Fibroblast of skin of back (primary cell): ENCODE results near the gene SNCA.

Source experiments
- DNase-seq: peaks from one replicate; pipeline ENCODE4 v3.0.0-alpha.2; 2013

The SNCA gene

DNA sequence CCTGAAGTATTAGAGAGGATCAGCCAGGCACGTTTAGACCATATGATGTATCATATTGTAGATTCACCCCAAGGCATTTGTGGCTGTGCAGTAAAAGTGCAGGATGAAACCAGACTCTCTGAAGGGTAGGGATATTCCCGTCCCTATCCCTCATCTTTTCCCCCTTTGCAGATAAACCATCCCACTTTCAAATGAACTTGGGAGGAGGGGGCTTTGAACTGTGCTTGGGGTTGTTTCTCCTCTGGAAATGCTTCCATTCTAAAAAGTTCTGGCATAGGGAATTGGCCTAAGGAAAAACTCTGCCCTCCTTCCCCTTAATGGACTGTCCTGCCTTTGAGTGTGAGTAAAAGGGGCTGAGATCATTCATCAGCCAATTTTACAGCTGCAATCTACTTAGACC is 23.8 kb downstream of the SNCA start:
- DNase-seq = no peak

DNA sequence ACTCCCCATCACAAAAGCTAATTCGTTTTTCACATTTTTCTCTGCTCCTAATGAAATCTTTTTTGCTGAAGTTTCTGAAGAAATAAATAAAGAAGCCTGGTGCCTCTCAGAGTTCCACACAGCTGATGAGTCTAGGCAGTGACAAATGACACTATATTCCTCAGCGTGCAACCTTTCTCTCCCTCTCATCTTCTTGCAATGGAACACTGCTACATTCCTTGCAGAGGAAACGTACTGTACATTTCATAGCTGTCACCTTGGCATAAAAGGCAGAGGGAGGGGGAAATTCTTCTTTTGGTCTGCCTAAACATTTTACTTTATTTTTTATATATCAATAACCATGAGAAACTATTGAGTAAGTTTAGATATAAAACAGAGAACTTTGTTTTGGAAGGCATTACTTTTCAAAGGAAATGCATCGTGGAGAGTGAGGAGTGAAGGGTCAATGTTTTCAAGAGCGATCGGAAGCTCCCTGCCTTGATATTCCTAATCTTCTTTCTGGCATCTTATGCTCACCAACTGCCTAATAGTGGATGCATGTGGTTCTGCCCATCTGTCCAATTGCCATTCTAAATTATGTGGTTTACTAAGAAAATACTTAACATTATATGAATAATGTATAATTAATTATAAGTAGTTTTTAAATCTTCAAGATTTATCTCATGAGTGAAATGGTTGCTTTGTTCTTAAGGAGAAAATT is 29.4 kb downstream of the SNCA start:
- no peak for DNase-seq

DNA sequence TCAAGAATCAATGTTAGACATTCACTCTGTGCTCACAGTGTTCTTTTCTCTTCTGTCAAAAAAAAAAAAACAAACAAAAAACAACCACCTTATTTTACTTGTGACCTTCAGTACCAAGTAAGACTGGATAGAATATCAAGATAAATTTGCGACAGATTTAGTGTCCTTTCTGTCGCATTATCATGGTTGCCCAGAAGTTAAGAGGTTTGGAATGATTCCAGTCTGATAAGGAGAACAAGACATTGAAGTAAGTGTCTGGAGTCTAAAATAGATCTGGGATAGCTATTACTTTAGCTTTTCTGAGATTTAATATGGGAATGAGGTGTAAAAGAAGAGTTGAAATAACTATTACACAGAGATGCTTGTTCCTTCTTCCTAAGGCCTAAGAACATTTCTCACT is 31.7 kb downstream of the SNCA start:
- DNase-seq = no peak

DNA sequence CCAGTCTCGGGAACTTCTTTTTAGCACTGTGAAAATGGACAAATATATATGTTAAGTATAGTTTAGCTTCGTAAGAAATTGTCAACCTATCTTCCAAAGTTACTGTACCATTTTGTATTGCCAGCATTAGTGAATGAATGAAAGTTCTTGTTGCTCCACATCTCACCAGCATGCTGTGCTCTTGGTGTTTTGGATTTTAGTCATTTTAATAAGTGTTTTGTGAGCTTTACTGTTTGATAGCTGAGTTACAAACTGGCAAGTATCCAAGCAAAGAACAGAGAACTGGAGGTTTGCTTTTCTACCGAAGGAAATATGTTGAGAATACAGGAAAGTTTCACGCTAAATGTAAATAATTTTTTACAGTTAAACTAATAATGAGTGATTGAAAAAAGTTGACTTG is 33.0 kb downstream of the SNCA start:
- no peak for DNase-seq

DNA sequence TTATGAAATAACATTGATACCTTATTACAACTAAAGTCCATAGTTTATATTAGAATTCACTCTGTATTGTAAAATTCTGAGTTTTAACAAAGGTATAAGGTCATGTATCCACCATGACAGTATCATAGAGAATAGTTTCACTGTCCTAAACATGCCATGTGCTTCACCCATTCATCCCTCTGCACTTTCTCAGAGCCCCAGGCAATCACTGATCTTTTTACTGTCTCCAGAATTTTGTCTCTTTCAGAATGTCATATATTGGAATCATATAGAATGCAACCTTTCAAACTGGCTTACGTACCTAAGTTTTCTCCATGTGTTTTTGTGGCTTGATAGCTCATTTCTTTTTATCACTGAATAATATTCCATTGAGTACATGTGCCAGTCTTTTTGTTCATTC is 33.9 kb downstream of the SNCA start:
- DNase-seq = no peak

DNA sequence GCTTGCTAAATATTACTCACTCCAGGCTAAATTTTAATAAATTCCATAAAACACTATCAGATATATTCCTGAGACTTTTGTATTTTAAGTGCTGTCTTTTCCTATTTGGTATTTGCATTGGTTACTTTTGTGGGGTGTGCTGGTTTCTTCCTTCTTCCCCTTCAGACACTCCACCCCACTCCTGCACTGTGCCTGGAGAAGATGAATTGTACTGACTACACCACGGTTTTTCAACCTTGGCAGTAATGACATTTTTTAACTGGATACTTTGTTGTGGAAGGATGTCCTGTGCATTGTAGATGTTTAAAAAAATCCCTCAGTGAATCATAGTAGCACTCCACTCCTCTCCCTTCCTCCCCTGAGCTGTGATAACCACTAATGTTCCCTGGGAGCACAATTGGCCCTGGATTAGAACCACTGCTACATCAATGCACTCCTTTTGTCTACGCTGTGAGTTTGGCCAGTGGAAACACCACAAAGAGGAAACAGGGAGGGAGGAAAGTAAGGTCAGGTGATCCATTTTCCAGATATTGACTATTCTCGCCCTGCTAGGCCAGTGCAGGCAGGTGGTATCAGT is 36.3 kb downstream of the SNCA start:
- DNase-seq = no peak

DNA sequence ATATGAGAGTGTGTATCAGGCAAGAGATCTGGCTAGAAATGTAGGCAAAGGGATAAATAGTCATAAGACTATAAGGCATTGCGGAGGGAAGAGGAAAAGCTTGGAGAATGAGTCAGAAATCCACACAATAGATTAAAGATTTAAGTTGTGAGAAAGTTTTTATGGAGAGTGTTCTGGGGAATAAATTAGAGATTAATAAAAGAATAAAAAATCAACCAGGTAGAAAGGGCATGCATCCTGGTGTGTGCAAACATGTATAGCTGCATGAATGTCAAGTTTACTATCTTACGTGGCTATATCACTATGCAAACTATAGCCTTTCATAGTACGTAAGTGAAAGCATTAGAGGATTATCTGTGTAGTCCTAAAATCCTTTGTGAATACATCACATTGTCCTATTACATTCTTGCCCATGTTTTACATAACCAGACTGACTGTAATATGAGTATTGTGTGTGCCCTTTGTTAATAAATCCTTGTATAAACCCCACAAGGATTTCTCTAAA is 36.9 kb downstream of the SNCA start:
- DNase-seq = peak; percentile 1

DNA sequence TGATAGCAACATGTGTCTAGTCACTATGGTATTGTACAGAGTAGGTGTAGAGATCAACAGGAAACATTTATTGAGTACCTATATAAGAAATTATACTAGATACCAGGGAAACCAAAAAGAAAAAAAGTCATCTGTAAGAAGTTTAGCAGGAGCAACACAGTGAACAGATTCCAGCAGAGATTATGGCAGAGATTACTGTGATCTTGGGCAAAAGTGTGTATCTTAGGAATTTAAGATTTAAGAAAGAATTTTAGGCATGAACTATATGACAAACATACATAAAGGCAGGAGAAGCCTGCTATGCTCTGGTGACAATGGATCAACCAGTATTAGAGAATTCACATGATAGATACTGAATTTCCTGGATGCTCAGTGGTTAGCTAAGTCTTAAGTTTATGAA is 37.9 kb downstream of the SNCA start:
- DNase-seq = no peak

DNA sequence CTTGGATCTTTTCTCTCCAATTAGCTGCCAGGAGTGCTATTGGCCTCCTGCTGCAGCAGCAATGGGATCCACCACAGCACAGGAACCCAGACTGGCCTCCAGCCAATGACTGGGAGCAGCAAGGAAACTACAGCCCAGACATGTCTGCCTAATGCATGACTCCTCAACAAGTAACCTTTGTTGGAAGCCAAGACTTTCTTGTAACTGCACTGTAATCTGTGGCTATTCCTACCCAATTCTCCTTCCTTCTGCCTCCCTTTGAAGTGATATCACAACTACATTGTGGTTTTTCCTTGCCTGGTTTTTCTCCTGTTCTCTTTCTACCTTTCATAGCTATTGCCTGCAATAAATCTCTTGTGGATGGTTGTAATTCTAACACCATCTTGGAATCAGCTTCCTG is 39.8 kb downstream of the SNCA start:
- peak; percentile 7 for DNase-seq

DNA sequence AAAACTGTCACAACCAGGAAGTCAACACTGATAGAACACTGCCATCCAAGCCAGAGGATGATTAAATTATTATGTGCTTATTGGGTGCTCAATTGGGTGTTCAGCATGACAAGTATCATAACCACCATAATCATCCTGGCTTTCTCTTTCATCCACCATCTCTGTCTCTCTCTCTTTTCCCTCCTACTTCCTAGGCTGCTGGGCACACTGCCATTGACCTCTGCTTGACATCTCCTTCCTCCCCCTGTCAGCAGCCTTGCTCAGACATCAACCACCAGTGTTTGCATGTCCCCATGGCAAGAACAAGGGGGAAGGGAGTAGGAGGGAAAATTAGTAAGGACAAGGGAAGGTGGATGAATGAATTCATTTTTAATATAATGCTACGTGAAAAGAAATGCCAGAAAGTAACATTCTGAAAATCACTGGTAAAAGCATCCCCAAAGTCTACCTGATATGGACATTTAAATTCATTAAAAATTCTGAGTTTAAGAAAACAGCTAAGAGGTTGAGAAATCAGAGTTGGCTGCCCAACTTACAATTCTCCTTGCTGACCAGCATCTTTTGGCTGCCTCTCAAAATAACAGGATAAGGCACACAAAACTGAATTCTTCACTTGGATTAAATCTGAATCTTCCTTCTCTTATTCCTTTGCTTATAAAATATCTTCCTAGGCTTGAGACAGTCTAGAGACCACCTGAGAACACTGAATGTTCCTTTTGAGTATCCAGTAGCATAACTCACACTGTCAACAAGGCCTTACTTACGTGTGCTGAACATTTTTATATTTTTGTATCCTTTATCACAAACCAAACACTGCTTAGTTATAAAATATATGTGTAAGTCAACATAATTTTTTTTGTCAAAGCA is 48.5 kb downstream of the SNCA start:
- no peak for DNase-seq

DNA sequence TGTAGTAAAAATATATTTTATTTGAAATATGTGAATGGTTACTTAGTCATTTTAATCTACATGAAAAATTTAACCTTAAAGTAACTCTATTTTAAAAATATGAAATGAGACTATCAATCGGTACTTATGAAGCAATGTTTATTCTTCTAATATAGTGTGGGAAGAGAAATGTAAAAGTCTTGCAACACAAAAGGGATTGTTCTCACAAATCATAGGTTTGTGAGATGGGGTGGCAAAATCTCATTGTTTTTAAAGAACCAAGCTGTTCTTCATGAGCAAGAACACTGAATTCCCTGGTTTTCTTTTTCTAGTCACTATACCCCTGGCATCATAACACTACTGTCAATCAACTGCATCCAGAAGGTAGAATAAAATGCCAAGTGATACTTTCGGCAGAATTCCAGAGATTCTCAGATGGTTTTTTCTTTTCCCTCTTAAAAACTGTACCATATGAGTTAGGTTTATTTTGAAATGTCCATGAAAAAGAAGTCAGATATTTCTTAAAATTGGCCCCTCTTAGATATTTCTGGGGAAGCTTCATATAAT is 52.2 kb downstream of the SNCA start:
- no peak for DNase-seq

DNA sequence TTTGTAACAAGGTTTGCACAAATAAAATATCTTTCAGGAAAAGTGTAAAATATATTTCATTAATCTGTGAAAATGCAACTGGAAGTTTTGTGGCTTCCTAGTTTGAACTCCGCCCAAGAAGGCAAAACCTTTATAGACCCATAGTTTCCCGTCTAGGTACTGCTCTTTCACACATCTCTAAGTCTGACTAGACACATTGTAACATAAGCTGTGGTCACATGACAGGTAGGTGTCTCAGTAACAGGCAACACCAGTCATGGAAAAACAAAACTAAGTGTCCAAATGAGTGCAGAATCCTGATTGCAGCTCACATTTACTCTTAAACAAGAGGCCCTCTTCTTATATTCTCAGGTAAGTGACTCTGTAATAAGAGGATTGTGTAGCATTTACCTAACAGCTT is 55.6 kb downstream of the SNCA start:
- DNase-seq = no peak

DNA sequence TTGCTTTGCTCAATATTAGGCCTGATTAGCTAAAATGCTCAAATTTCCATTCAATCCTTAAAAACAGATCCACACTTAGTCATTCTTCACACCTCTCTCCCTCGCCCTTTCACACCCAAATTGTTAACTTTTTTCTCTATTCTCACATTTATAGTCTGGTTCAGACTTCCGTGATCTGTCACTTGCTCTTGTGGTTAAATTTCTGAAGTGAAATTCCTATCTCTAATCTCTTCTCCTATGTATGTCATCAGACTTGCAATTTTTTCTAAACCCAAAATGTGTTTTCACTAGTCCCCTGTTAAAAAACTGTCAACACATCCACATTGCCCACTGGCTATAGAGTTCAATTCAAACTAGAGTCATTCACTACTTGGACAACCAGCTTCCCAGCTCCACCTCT is 63.2 kb downstream of the SNCA start:
- no peak for DNase-seq

DNA sequence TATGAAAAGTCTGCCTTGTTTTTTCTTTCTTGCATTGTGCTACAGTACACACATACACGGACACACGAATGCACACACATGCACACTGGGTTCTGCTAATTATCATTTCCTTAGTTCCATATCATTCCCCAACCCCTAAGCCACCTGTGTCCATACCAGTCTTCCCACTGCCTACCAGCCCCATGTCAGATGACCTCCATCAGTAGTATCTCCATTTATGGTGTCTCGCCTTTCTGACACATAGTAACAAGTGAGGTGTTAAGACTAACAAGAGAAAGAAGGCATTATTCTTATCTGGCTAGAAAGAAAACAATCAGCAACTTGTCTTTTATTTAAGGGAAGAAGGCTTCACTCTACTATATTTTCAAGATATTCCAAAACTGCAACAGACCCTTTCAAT is 67.1 kb downstream of the SNCA start:
- DNase-seq = no peak

DNA sequence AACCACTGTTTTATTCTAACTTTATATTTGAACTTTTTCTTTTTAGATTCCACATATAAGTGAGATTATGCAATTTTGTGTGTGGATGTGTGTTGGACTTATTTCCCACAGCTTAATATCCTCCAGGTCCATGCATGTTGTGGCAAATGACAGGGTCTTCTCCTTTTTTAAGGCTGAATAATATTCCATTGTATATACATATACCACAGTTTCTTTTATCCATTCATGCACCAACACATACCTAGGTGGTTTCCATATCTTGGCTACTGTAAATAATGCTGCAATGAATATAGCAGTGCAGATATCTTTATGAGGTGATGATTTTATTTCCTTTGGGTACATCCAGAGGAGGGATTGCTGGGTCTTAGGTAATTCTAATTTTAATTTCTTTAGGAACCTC is 69.0 kb downstream of the SNCA start:
- no peak for DNase-seq

DNA sequence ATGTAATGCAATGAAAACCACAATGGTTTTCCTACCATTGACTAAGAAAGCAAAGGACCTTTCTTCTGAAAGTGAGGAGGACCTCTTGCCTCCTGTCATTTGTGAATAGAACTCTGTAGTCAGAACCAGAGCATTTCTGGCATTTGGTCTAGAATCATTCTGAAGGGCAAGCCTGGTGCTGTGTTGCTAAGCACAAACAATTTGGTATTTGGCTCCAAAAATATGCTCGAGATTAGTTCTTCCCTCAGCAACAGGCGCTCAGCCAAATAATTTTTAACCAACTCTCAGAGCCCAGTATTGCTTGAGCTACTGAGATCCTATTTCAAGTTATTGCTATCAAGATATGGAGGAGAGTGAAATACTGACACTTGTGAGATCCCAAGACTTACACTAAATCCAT is 71.0 kb downstream of the SNCA start:
- peak; percentile 36 for DNase-seq

DNA sequence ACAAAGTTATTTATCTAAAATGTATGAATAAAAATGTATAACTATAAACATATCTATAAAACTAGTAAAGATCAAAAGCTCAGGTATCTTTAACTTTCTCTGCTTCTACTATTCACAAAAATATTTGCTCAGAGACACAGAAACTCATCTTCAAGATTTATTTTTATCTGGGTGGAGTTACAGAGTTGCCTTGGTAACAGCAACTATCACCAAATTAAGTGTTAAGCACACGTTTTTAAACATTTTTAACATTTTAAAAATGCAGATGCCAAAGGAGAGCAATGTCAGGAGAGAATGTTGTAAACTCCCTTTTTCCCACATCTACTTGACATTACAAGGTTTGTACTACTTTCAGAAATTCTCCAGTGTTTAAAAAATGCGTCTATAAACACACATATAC is 71.4 kb downstream of the SNCA start:
- no peak for DNase-seq

DNA sequence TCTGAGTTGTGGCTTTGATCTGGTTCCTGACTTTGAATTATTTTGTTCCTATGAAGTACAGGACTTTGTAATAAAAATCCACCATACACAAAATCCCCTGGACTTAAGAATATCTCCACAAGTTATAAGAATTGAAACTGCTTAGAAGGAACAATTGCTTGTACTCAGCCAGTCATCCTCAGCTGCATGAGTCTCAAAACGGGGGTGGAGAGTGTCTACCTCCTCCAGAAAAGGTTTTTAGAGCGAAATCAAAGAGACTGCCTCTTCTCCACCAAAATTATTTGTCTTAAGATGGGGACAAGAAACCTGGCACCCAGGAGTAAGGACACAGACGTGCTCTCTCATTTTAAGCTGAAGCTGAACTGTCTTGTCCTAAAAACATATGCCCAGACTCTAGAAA is 74.7 kb downstream of the SNCA start:
- DNase-seq = no peak

DNA sequence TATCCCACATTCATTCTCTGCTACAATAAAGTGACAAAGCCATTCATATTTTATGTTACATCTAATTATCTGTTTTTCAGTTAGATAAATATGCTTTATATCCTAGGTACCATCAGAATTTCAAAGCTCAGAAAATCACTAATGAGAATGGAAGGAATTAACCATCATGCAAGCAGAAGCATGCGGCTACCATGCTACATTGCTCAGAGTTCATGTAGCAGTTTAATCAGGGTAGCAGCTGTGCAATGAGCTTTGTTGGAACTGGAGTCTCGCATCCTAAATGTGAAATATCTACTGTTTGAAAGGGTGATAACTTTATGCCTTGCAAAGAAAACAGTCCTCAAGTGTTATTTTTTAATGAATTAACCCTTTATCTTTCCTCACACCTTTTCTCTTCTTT is 77.5 kb downstream of the SNCA start:
- DNase-seq = no peak

DNA sequence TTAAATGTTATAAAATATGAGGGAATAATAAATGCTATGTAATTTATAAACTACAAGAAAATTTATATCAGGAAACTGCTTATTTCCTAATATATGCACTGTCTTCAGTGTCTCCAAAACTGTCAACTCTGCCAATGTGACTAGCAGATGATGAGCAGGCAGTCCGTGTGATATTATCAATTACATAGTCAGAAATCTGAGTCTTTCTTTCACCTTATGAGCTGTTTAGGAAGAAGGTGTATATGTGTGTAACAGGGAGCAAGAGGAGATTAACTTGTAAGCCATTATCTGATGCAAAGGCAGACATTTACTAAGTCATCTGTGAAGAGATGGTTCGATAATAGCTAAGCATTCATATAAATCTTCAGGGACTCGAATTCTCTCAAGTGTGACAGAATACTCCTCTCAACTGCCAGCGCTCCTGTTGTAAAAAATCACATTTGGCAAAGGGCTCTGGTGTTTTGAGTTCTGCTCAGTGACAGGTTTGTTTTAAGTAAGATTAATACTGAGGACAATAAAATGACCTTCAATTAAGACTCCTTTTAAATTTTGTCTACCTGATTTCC is 79.7 kb downstream of the SNCA start:
- DNase-seq = no peak

DNA sequence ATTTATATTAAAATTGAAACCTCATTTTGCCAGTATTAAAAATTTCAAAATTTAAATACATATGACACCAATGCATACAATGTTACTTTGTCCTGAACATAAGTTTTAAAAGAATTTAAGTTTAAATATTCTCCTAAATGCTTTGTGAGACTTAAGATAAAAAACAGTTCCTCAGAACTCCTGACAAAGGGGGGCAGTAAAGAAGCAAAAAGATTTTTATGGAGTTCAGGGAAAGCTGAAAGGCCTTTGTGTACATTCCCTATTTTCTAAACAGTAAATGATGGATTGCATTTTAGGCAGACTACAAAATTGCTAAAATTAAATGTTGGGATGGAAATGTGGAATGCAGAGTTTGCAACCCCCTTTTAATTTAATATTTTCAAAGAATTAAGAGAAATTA is 81.7 kb downstream of the SNCA start:
- DNase-seq = no peak

DNA sequence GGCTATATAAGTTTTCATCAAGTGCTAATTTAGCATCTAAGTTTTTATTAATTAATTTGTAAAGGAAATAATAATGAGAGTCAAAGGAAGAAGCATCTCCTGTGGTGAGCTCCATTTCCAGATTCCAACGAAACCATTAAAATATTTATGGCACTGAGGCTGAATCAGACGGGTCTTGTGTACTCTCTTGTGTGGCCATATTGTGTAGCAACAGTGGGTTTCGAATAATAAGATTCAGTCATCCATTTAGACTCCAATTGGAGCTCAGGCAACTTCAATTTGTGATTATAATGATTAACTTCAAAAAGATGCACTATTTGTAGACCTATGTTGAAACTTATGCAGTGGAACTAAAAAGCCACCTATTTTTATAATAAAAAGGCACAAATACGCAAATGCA is 82.4 kb downstream of the SNCA start:
- DNase-seq = no peak

DNA sequence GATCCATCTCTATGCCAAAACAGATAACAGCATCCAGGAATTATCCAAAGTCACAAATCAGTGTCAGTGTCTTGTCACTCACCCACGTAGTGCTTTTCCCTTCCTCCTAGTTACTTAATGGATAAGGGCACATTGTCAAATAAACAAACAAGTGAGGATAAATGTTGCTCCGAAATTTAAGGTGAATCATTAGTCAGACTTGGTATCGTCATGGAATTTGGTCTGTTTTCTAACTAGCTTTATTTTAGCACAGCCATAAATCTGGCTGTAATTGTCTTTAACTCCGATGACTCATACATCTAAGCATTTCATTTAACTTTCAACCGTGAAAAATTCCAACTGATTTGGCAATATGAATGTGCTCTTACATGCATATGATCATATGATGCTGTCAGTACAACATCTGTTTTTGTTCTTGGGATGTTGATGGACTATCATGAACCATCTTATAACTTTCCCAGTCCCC is 83.3 kb downstream of the SNCA start:
- DNase-seq = peak; percentile 91
